SK-N-SH treated with all-trans-retinoic acid at 6 μM for 48 hours (cell line): ENCODE data around the gene VSTM4.

Experiments
- ATAC-seq: fragments of 200-7000 bp; cut with Tn5 transposase; 3 replicates; pipeline ENCODE4 v1.9.1; 2020; ENCODE audit warnings: mild to moderate bottlenecking, moderate library complexity
- ARNTL ChIP-seq: fragments of 450-650 bp; formaldehyde crosslinking; IDR thresholded peaks from 2 replicates; pipeline ENCODE4 v1.5.0; 2020; ENCODE audit warnings: low read depth, mild to moderate bottlenecking, moderate library complexity, borderline replicate concordance
- BACH2 ChIP-seq: fragments of 250-450 bp; sonication (Bioruptor Pico); IDR thresholded peaks from 2 replicates; pipeline ENCODE4 v1.9.0; 2021; ENCODE audit warnings: mild to moderate bottlenecking, borderline replicate concordance
- CSDC2 ChIP-seq: fragments of 250-450 bp; sonication (Bioruptor Pico); IDR thresholded peaks from 2 replicates; pipeline ENCODE4 v1.5.0; 2020; ENCODE audit warnings: mild to moderate bottlenecking, moderate library complexity
- ESRRG ChIP-seq: fragments of 250-450 bp; sonication (Bioruptor Pico); IDR thresholded peaks from 2 replicates; pipeline ENCODE4 v1.6.1; 2021; ENCODE audit warnings: mild to moderate bottlenecking
- GLIS3 ChIP-seq: fragments of 250-450 bp; sonication (Bioruptor Pico); IDR thresholded peaks from 2 replicates; pipeline ENCODE4 v1.5.0; 2020; ENCODE audit warnings: mild to moderate bottlenecking, moderate library complexity
- ISL1 ChIP-seq: fragments of 250-450 bp; sonication (Bioruptor Pico); IDR thresholded peaks from 2 replicates; pipeline ENCODE4 v2.1.2; 2022; ENCODE audit warnings: mild to moderate bottlenecking, moderate library complexity
- OSR1 ChIP-seq: fragments of 250-450 bp; sonication (Bioruptor Pico); IDR thresholded peaks from 2 replicates; pipeline ENCODE4 v1.8.0; 2022; ENCODE audit warnings: moderate library complexity, mild to moderate bottlenecking, inconsistent platforms
- PATZ1 ChIP-seq: fragments of 250-450 bp; sonication (Bioruptor Pico); IDR thresholded peaks from 2 replicates; pipeline ENCODE4 v1.8.0; 2020; ENCODE audit warnings: mild to moderate bottlenecking, moderate library complexity, borderline replicate concordance
- PPARA ChIP-seq: fragments of 250-450 bp; sonication (Bioruptor Pico); IDR thresholded peaks from 2 replicates; pipeline ENCODE4 v1.5.0; 2020; ENCODE audit warnings: mild to moderate bottlenecking, borderline replicate concordance
- RARB ChIP-seq: fragments of 250-450 bp; sonication (Bioruptor Pico); IDR thresholded peaks from 2 replicates; pipeline ENCODE4 v1.8.0; 2021; ENCODE audit warnings: mild to moderate bottlenecking, moderate library complexity
- SNAI2 ChIP-seq: fragments of 250-450 bp; sonication (Bioruptor Pico); IDR thresholded peaks from 2 replicates; pipeline ENCODE4 v1.5.0; 2020; ENCODE audit warnings: mild to moderate bottlenecking, moderate library complexity
- TCF4 ChIP-seq: fragments of 250-450 bp; sonication (Bioruptor Pico); IDR thresholded peaks from 2 replicates; pipeline ENCODE4 v1.8.0; 2021; ENCODE audit warnings: mild to moderate bottlenecking, moderate library complexity, borderline replicate concordance
- TOX ChIP-seq: fragments of 250-450 bp; sonication (Bioruptor Pico); IDR thresholded peaks from 2 replicates; pipeline ENCODE4 v1.8.0; 2021; ENCODE audit warnings: mild to moderate bottlenecking, moderate library complexity, borderline replicate concordance
- ZC3H10 ChIP-seq: fragments of 250-450 bp; sonication (Bioruptor Pico); IDR thresholded peaks from 2 replicates; pipeline ENCODE4 v1.5.1; 2021; ENCODE audit warnings: mild to moderate bottlenecking, moderate library complexity
- ZFP3 ChIP-seq: fragments of 250-450 bp; sonication (Bioruptor Pico); IDR thresholded peaks from 2 replicates; pipeline ENCODE4 v1.5.0; 2020; ENCODE audit warnings: mild to moderate bottlenecking, moderate library complexity
- ZFP30 ChIP-seq: fragments of 450-650 bp; formaldehyde crosslinking; IDR thresholded peaks from 2 replicates; pipeline ENCODE4 v1.5.0; 2022; ENCODE audit warnings: mild to moderate bottlenecking, moderate library complexity
- ZNF565 ChIP-seq: fragments of 450-650 bp; formaldehyde crosslinking; conservative IDR thresholded peaks from 2 replicates; pipeline ENCODE4 v1.5.0; 2020; ENCODE audit warnings: low read depth, mild to moderate bottlenecking, moderate library complexity
- ZNF70 ChIP-seq: fragments of 450-650 bp; formaldehyde crosslinking; IDR thresholded peaks from 2 replicates; pipeline ENCODE4 v1.5.0; 2020; ENCODE audit warnings: mild to moderate bottlenecking, moderate library complexity
- ZNF8 ChIP-seq: fragments of 450-650 bp; formaldehyde crosslinking; IDR thresholded peaks from 2 replicates; pipeline ENCODE4 v1.5.0; 2020; ENCODE audit warnings: mild to moderate bottlenecking, moderate library complexity
- TF ChIP-seq, protein P1 (sequence below): fragments of 250-450 bp; sonication (Bioruptor Pico); IDR thresholded peaks from 2 replicates; pipeline ENCODE4 v1.5.0; 2020; ENCODE audit warnings: mild to moderate bottlenecking, moderate library complexity
- TF ChIP-seq, protein P2 (sequence below): fragments of 250-450 bp; sonication (Bioruptor Pico); IDR thresholded peaks from 2 replicates; pipeline ENCODE4 v1.5.1; 2020; ENCODE audit warnings: low read depth, mild to moderate bottlenecking, moderate library complexity
- TF ChIP-seq, protein P3 (sequence below): fragments of 250-450 bp; sonication (Bioruptor Pico); IDR thresholded peaks from 2 replicates; pipeline ENCODE4 v1.8.0; 2021; ENCODE audit warnings: low read depth, mild to moderate bottlenecking, moderate library complexity, borderline replicate concordance

VSTM4 gene

DNA sequence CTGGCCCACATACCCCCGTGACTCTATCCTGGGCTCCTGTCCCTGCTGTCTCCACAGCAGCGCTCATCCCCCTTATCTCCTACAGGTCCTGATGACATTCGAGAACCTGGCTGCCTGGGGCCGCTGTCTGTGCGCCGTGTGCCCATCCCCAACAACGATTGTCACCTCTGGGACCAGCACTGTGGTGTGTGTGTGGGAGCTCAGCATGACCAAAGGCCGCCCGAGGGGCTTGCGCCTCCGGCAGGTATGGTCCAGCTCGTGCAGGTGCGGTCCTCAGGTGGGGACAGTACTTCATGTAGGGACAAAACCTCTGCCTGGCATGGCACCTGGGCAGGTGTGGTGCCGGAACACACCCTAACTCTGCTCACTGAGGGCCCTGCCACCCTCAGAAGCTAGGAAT lies 145.3 kb downstream of the VSTM4 start:
- no peak for TF ChIP-seq PPARA (CRISPR knock-in tag)
- TF ChIP-seq, protein P1, sequence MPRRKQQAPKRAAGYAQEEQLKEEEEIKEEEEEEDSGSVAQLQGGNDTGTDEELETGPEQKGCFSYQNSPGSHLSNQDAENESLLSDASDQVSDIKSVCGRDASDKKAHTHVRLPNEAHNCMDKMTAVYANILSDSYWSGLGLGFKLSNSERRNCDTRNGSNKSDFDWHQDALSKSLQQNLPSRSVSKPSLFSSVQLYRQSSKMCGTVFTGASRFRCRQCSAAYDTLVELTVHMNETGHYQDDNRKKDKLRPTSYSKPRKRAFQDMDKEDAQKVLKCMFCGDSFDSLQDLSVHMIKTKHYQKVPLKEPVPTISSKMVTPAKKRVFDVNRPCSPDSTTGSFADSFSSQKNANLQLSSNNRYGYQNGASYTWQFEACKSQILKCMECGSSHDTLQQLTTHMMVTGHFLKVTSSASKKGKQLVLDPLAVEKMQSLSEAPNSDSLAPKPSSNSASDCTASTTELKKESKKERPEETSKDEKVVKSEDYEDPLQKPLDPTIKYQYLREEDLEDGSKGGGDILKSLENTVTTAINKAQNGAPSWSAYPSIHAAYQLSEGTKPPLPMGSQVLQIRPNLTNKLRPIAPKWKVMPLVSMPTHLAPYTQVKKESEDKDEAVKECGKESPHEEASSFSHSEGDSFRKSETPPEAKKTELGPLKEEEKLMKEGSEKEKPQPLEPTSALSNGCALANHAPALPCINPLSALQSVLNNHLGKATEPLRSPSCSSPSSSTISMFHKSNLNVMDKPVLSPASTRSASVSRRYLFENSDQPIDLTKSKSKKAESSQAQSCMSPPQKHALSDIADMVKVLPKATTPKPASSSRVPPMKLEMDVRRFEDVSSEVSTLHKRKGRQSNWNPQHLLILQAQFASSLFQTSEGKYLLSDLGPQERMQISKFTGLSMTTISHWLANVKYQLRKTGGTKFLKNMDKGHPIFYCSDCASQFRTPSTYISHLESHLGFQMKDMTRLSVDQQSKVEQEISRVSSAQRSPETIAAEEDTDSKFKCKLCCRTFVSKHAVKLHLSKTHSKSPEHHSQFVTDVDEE (CRISPR knock-in tag), result no peak
- no peak for TF ChIP-seq ZFP30 (CRISPR knock-in tag)
- no peak for TF ChIP-seq ZC3H10
- TF ChIP-seq ZNF565 (CRISPR knock-in tag), result no peak
- no peak for TF ChIP-seq OSR1 (CRISPR knock-in tag)
- TF ChIP-seq, protein P2, sequence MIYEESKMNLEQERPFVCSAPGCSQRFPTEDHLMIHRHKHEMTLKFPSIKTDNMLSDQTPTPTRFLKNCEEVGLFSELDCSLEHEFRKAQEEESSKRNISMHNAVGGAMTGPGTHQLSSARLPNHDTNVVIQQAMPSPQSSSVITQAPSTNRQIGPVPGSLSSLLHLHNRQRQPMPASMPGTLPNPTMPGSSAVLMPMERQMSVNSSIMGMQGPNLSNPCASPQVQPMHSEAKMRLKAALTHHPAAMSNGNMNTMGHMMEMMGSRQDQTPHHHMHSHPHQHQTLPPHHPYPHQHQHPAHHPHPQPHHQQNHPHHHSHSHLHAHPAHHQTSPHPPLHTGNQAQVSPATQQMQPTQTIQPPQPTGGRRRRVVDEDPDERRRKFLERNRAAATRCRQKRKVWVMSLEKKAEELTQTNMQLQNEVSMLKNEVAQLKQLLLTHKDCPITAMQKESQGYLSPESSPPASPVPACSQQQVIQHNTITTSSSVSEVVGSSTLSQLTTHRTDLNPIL (CRISPR knock-in tag), result no peak
- ATAC-seq, result no peak

DNA sequence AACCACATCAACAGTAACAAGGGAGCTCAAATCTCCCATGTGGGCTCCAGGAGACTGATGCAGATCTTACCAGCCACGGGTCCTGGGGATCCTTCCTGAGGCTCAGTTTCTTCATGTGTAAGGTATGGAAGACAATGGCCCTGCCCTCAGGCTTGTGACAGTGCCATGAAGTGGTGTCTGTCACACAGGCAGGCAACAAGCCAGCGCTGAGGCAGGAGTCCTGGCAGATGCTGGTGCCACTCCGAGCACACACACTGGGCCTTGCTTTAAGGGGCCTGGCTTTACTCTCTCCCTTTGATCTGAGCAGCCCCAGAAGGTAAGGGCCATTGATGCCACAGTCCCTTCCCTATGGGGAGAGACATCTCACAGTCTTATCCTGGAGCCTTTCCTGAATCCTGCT lies 147.3 kb downstream of the VSTM4 start:
- TF ChIP-seq, protein P2 (CRISPR knock-in tag), result no peak
- TF ChIP-seq ZNF8 (CRISPR knock-in tag), result no peak
- no peak for TF ChIP-seq TOX (CRISPR knock-in tag)
- TF ChIP-seq ARNTL, result no peak
- TF ChIP-seq ZFP3 (CRISPR knock-in tag), result no peak
- TF ChIP-seq ZC3H10, result no peak
- TF ChIP-seq, protein P3, sequence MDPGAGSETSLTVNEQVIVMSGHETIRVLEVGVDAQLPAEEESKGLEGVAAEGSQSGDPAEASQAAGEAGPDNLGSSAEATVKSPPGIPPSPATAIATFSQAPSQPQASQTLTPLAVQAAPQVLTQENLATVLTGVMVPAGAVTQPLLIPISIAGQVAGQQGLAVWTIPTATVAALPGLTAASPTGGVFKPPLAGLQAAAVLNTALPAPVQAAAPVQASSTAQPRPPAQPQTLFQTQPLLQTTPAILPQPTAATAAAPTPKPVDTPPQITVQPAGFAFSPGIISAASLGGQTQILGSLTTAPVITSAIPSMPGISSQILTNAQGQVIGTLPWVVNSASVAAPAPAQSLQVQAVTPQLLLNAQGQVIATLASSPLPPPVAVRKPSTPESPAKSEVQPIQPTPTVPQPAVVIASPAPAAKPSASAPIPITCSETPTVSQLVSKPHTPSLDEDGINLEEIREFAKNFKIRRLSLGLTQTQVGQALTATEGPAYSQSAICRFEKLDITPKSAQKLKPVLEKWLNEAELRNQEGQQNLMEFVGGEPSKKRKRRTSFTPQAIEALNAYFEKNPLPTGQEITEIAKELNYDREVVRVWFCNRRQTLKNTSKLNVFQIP (CRISPR knock-in tag), result no peak
- TF ChIP-seq, protein P1 (CRISPR knock-in tag), result no peak
- TF ChIP-seq CSDC2 (CRISPR knock-in tag), result no peak
- TF ChIP-seq ESRRG (CRISPR knock-in tag), result no peak
- no peak for TF ChIP-seq RARB (CRISPR knock-in tag)
- no peak for TF ChIP-seq TCF4
- no peak for TF ChIP-seq PATZ1 (CRISPR knock-in tag)
- TF ChIP-seq PPARA (CRISPR knock-in tag), result no peak
- TF ChIP-seq SNAI2 (CRISPR knock-in tag), result no peak
- TF ChIP-seq ZNF70, result no peak
- TF ChIP-seq ZNF565 (CRISPR knock-in tag), result no peak
- TF ChIP-seq BACH2 (CRISPR knock-in tag), result no peak
- TF ChIP-seq ISL1, result no peak
- TF ChIP-seq GLIS3, result no peak
- TF ChIP-seq, all 23 proteins: peak for 0
- no peak for ATAC-seq
